ENCODE results near the gene CADM1.

GRCh38 chr11:115408036-115408921 is 95.9 kb downstream of the CADM1 start:
- TF ChIP-seq POLR2A (IDR thresholded peaks at IDR 0.05; ENCODE audit: low read depth) (no peak), CTCF (IDR thresholded peaks at IDR 0.05) (no peak), POLR2AphosphoS5 (IDR thresholded peaks at IDR 0.05) (no peak)

Measured in esophagus muscularis mucosa (tissue), 3 donors.